Prostate gland (tissue), 2 donors: ENCODE results near the gene CFC1. TPM values are rescaled to one million over a fixed set of nuclear protein-coding genes. Genes with fewer than 3 reads are reported as not detected.
"Not testable (repeated sequence)": the region's sequence is repeated elsewhere in the genome, so short reads cannot be mapped to it uniquely, and the experiment has no call there.

ENCODE experiments used
- DNase-seq: peaks from one replicate; pipeline ENCODE4 v3.0.0-alpha.2; 2019; ENCODE audit warnings: low spot score
- H3K27ac ChIP-seq, 2 donors: fragments of 200-600 bp; sonication (generic); 2 replicates each; pipeline ENCODE4 v1.5.1; 2017 to 2019
- H3K27me3 ChIP-seq: fragments of 200-600 bp; sonication (generic); replicated peaks from 2 replicates; pipeline ENCODE4 v1.5.1; 2019; ENCODE audit not compliant: insufficient read depth
- H3K36me3 ChIP-seq, 2 donors: fragments of 200-600 bp; sonication (generic); 1 replicate in 1 of 2; 2 replicates in 1 of 2; pipeline versions ENCODE4 v1.5.1 to v1.8.1; 2017 to 2019
- H3K4me1 ChIP-seq: fragments of 200-600 bp; sonication (generic); replicated peaks from 2 replicates; pipeline ENCODE4 v1.5.1; 2019
- H3K4me3 ChIP-seq, 2 donors: fragments of 200-600 bp; sonication (generic); 2 replicates each; pipeline ENCODE4 v1.5.1; 2017 to 2019
- H3K9me3 ChIP-seq: fragments of 200-600 bp; sonication (generic); 2 replicates; pipeline ENCODE4 v1.5.1; 2017
- WGBS: methylation state at CpG from one replicate; pipeline ENCODE4 v1.1.5; 2018; 5-methylcytosine and 5-hydroxymethylcytosine counted together
- intact Hi-C: fragments of 100-400 bp; cut with DNase I; formaldehyde crosslinking; loops from one replicate; pipeline ENCODE4 v1.14.2; 2022
- total RNA-seq, 2 donors: library from RNA; depleted of rRNA; stranded (reverse); fragments of >200 nt; gene quantifications; one replicate each; pipeline ENCODE4 v1.1.0, GENCODE V29; 2016

CFC1 gene
- total RNA-seq, 2 donors from 2014 or later = 6.6 to 10.5 TPM

DNA sequence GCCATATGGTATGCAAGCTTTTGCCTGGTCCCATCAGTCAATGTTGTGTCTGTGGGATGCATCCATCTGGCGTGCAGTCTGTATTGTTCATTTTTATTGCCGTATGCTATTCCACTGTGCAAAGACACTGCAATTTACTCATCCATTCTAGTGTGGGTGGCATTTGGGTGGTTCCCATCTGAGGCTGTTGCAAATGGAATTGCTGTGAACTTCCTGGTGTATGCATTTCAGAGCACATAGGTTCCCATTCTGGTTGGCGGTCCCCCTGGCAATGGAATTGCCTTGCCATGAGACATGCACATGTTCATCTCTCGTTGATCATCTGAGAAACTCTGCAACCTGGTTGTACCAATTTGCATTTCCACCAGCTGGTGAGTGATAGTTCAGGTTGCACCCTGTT, 21.8 kb downstream of the CFC1 start:
- WGBS = no CpG with 5 or more reads among the region's 4 CpGs
- H3K9me3 ChIP-seq, H3K36me3 ChIP-seq, DNase-seq, H3K4me3 ChIP-seq, H3K4me1 ChIP-seq, H3K27me3 ChIP-seq, intact Hi-C loops, H3K27ac ChIP-seq: not testable (repeated sequence)

DNA sequence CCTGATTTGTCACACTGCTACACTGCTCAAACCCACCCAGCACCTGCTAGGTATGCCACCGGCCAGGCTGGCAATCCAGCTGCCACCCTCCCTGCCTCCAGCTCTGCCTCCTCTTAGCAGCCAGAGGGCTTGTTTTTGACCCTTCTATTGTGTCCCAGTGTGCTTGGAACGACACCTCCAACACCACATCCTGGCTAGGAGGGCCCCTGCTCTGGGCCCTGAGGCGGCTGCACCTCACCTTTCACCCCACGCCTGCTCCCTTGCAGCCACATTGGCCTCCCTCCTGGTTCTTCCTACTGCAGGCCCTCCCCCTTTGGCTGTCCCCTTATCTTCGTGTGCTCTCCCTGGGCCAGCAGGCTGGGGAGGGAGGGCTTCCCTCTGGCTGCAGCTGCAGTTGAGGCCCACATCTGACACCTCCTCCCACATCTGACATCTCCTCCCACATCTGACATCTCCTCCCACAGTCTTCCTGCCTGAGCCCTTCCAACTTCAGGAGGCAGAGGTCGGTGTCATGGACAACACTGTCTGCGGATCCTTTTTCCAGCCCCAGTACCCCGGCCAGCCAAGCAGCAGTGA, 23.1 kb downstream of the CFC1 start:
- DNase-seq, H3K36me3 ChIP-seq, H3K4me3 ChIP-seq, H3K9me3 ChIP-seq, intact Hi-C loops, H3K4me1 ChIP-seq, H3K27me3 ChIP-seq, H3K27ac ChIP-seq: not testable (repeated sequence)
- WGBS = no CpG with 5 or more reads among the region's 8 CpGs

DNA sequence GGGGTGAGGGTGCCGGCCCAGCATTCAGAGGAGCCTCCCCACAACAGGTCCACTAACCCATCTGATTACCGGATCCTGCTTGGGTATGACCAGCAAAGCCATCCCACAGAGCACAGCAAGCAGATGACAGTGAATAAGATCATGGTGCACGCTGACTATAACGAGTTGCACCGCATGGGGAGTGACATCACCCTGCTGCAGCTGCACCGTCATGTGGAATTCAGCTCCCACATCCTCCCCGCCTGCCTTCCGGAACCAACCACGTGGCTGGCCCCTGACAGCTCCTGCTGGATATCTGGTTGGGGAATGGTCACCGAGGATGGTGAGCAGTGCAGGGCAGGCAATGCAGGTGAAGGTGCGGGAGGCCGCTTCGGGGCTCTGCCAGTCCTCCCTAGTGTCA, 25.1 kb downstream of the CFC1 start:
- intact Hi-C loops, H3K9me3 ChIP-seq: not testable (repeated sequence)

GRCh38 chr2:130571929-130572328, 27.4 kb downstream of the CFC1 start:
- H3K27ac ChIP-seq, DNase-seq, H3K27me3 ChIP-seq, H3K9me3 ChIP-seq, H3K4me3 ChIP-seq, H3K4me1 ChIP-seq, intact Hi-C loops, H3K36me3 ChIP-seq: not testable (repeated sequence)
- no CpG with 5 or more reads among the region's 3 CpGs for WGBS

More for the DNA sequence above, 25.1 kb downstream of the CFC1 start:
- not testable (repeated sequence) for H3K4me3 ChIP-seq, H3K27ac ChIP-seq, DNase-seq, H3K4me1 ChIP-seq, H3K36me3 ChIP-seq, H3K27me3 ChIP-seq
- WGBS = no CpG with 5 or more reads among the region's 13 CpGs

- H3K36me3 ChIP-seq, H3K27me3 ChIP-seq, H3K4me1 ChIP-seq, H3K27ac ChIP-seq, H3K4me3 ChIP-seq, DNase-seq, intact Hi-C loops, H3K9me3 ChIP-seq: not testable (repeated sequence)
- no CpG with 5 or more reads among the region's 4 CpGs for whole genome bisulfite sequencing
Observed at GRCh38 chr2:130566165-130566564, 33.2 kb downstream of the CFC1 start.

- H3K27me3 ChIP-seq, H3K9me3 ChIP-seq, intact Hi-C loops, DNase-seq, H3K36me3 ChIP-seq, H3K27ac ChIP-seq, H3K4me3 ChIP-seq, H3K4me1 ChIP-seq: not testable (repeated sequence)
- WGBS = no CpG with 5 or more reads among the region's 8 CpGs
Observed at GRCh38 chr2:130556441-130556840, 42.9 kb downstream of the CFC1 start.

GRCh38 chr2:130554178-130554577, 45.2 kb downstream of the CFC1 start:
- H3K9me3 ChIP-seq, intact Hi-C loops, H3K36me3 ChIP-seq, DNase-seq, H3K4me3 ChIP-seq, H3K27ac ChIP-seq, H3K4me1 ChIP-seq, H3K27me3 ChIP-seq: not testable (repeated sequence)
- no CpG with 5 or more reads among the region's 4 CpGs for WGBS

- WGBS = no CpG with 5 or more reads among the region's 27 CpGs
- H3K4me3 ChIP-seq, DNase-seq, H3K27me3 ChIP-seq, H3K9me3 ChIP-seq, H3K36me3 ChIP-seq, H3K27ac ChIP-seq, intact Hi-C loops, H3K4me1 ChIP-seq: not testable (repeated sequence)
Observed at GRCh38 chr2:130549475-130549874, 49.9 kb downstream of the CFC1 start.

DNA sequence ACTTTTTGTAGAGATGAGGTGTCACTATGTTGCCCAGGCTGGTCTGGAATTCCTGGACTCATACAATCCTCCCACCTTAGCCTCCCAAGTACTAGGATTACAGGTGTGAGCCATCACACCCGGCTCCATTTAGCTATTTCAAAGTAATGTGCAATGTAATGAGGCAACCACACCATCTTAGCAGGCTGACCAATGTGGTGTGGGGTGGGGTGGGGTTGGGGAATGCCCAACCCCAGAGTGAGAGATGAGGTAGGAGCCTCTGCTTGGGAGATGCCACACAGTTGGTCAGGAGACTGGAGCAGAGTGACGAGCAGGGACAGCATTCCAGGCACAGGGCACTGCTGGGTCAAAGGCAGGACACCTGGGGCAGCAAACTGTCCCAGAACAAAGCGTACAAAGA, 51.0 kb downstream of the CFC1 start:
- H3K9me3 ChIP-seq, H3K4me1 ChIP-seq, H3K27ac ChIP-seq, H3K27me3 ChIP-seq, intact Hi-C loops, H3K36me3 ChIP-seq, H3K4me3 ChIP-seq, DNase-seq: not testable (repeated sequence)
- WGBS = no CpG with 5 or more reads among the region's 3 CpGs

GRCh38 chr2:130544978-130545377, 54.4 kb downstream of the CFC1 start:
- DNase-seq, intact Hi-C loops, H3K4me1 ChIP-seq, H3K27ac ChIP-seq, H3K27me3 ChIP-seq, H3K9me3 ChIP-seq, H3K36me3 ChIP-seq, H3K4me3 ChIP-seq: not testable (repeated sequence)
- no CpG with 5 or more reads among the region's 5 CpGs for WGBS

- no CpG with 5 or more reads among the region's 12 CpGs for WGBS
- H3K4me3 ChIP-seq, H3K36me3 ChIP-seq, DNase-seq, H3K27ac ChIP-seq, H3K9me3 ChIP-seq, H3K27me3 ChIP-seq, H3K4me1 ChIP-seq, intact Hi-C loops: not testable (repeated sequence)
Observed at GRCh38 chr2:130543785-130544528, 55.4 kb downstream of the CFC1 start.

DNA sequence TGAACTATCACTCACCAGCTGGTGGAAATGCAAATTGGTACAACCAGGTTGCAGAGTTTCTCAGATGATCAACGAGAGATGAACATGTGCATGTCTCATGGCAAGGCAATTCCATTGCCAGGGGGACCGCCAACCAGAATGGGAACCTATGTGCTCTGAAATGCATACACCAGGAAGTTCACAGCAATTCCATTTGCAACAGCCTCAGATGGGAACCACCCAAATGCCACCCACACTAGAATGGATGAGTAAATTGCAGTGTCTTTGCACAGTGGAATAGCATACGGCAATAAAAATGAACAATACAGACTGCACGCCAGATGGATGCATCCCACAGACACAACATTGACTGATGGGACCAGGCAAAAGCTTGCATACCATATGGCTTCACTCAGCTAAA, 56.6 kb downstream of the CFC1 start:
- H3K4me1 ChIP-seq, H3K27me3 ChIP-seq, H3K36me3 ChIP-seq, H3K4me3 ChIP-seq, H3K27ac ChIP-seq, intact Hi-C loops, DNase-seq, H3K9me3 ChIP-seq: not testable (repeated sequence)
- WGBS = no CpG with 5 or more reads among the region's 4 CpGs
